Kidney (tissue), 14 donors: ENCODE measurements around the gene TLR6. TPM values are rescaled to one million over a fixed set of nuclear protein-coding genes. Genes with fewer than 3 reads are reported as not detected.

ENCODE experiments used
- DNase-seq, 5 donors: peaks; one replicate each; pipeline ENCODE4 v3.0.0-alpha.2; 2013 to 2020
- FAIRE-seq: peaks from 2 replicates; lab custom pipeline; 2012; peaks lifted over from hg19 to GRCh38; lab: Jason Lieb, UNC
- H3K27ac ChIP-seq, 2 donors: one replicate each; pipeline ENCODE4 v1.7.0; 2013; ENCODE audit warnings: low read depth in 2 of 2, low read length in 2 of 2, inconsistent platforms in 1 of 2
- H3K27me3 ChIP-seq: one replicate; pipeline ENCODE4 v1.7.1; 2013; ENCODE audit warnings: low read length, inconsistent platforms; ENCODE audit not compliant: control insufficient read depth, insufficient read depth
- H3K36me3 ChIP-seq, 3 donors: one replicate each; pipeline versions ENCODE4 v1.7.0 to v1.7.1; 2013; ENCODE audit warnings: low read length in 3 of 3, control low read depth in 1 of 3, inconsistent platforms in 1 of 3; ENCODE audit not compliant: insufficient read depth in 3 of 3, control insufficient read depth in 2 of 3
- H3K4me1 ChIP-seq, 3 donors: one replicate each; pipeline versions ENCODE4 v1.7.0 to v1.7.1; 2013; ENCODE audit warnings: low read length in 3 of 3, inconsistent platforms in 1 of 3, low read depth in 1 of 3; ENCODE audit not compliant: control insufficient read depth in 2 of 3, insufficient read depth in 2 of 3
- H3K4me3 ChIP-seq, 3 donors: one replicate each; pipeline versions ENCODE4 v1.7.0 to v1.8.1; 2013; ENCODE audit warnings: low read length in 3 of 3, control low read depth in 1 of 3, inconsistent platforms in 1 of 3
- H3K9ac ChIP-seq, 3 donors: one replicate each; pipeline versions ENCODE4 v1.7.0 to v1.7.1; 2013; ENCODE audit warnings: low read length in 3 of 3, control low read depth in 1 of 3, inconsistent platforms in 1 of 3
- H3K9me3 ChIP-seq, 3 donors: one replicate each; pipeline versions ENCODE4 v1.7.0 to v1.7.1; 2013; ENCODE audit warnings: low read length in 3 of 3, control low read depth in 1 of 3, inconsistent platforms in 1 of 3; ENCODE audit not compliant: control insufficient read depth in 2 of 3, insufficient read depth in 1 of 3
- intact Hi-C: fragments of 100-400 bp; cut with DNase I; formaldehyde crosslinking; loops from one replicate; pipeline ENCODE4 v1.11.1; 2022
- polyA plus RNA-seq: library from polyadenylated mRNA; stranded (reverse); fragments of 350-450 nt; fragmentation: Illumina TruSeq; extraction: RNeasy Lipid Tissue Mini Kit (QIAGEN cat#74804); gene quantifications from one replicate; pipeline ENCODE4 v1.2.3, GENCODE V29; 2014; ENCODE audit warnings: low read depth, low replicate concordance; ENCODE audit not compliant: insufficient read depth
- total RNA-seq: library from RNA; stranded (reverse); fragmentation: NEBNext Ultra II Directional; extraction: Animal tissue kit (Norgen Biotek cat#: 25700); gene quantifications from one replicate; pipeline ENCODE4 v1.2.1, GENCODE V29; 2021
- TF ChIP-seq, protein P1 (sequence below): IDR thresholded peaks from 3 replicates; pipeline ENCODE4 v1.5.1; 2012; ENCODE audit warnings: mild to moderate bottlenecking, moderate library complexity, borderline replicate concordance; ENCODE audit not compliant: insufficient read depth; ENCODE audit errors: extremely low read depth
- donor health status: control.
- donor health status: control.
- donor health status: control.
- donor health status: control.
- donor health status: control.
- donor health status: DM: yes; HTN: yes; CAD: no.
- donor health status: Normal renal cell carcinoma (clear cell type).

Gene TLR6
- total and polyA plus RNA-seq, 2 donors from 2014 or later = 0.62 to 6.1 TPM

DNA sequence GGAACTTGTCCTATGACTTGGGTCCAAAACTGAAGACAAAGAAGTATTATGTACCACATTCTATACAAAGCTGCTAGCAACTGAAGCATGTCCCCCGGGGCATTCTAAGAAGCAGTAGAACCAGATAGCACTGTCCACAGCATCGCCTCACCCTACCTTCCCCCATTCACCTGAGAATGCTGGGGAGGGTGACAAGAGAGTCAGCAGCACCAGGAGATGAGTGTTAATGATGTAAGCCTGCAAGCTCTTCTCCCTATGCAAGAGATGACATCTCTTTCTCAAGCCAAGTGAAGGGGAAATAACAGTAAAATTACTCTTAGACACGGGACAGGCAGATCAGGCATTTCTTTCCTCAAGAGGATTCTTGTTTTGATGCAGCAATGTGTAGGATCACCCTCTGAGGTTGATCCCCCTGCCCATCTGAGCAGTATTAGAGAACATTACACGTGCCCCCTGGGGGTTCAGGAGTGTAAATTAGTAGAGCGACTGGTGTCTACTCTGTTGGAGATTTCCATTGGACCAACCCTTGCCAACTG, 38.1 kb downstream of the TLR6 start:
- Histone ChIP-seq H3K27me3 (no peaks in the 10 kb centered on the region), H3K4me3 (no peak overlapping the region), H3K4me1 (no peaks in the 10 kb centered on the region), H3K36me3 (no peaks in the 10 kb centered on the region), H3K9ac (no peak overlapping the region), H3K27ac (no peak overlapping the region), H3K9me3 (peaks cover 0 to 7% (median 0%) of the 10 kb centered on the region in 3 donors)
- TF ChIP-seq, protein P1, sequence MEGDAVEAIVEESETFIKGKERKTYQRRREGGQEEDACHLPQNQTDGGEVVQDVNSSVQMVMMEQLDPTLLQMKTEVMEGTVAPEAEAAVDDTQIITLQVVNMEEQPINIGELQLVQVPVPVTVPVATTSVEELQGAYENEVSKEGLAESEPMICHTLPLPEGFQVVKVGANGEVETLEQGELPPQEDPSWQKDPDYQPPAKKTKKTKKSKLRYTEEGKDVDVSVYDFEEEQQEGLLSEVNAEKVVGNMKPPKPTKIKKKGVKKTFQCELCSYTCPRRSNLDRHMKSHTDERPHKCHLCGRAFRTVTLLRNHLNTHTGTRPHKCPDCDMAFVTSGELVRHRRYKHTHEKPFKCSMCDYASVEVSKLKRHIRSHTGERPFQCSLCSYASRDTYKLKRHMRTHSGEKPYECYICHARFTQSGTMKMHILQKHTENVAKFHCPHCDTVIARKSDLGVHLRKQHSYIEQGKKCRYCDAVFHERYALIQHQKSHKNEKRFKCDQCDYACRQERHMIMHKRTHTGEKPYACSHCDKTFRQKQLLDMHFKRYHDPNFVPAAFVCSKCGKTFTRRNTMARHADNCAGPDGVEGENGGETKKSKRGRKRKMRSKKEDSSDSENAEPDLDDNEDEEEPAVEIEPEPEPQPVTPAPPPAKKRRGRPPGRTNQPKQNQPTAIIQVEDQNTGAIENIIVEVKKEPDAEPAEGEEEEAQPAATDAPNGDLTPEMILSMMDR = no peak
- intact Hi-C loops = no loop called here
- FAIRE-seq (no peak), DNase-seq (no peak)

DNA sequence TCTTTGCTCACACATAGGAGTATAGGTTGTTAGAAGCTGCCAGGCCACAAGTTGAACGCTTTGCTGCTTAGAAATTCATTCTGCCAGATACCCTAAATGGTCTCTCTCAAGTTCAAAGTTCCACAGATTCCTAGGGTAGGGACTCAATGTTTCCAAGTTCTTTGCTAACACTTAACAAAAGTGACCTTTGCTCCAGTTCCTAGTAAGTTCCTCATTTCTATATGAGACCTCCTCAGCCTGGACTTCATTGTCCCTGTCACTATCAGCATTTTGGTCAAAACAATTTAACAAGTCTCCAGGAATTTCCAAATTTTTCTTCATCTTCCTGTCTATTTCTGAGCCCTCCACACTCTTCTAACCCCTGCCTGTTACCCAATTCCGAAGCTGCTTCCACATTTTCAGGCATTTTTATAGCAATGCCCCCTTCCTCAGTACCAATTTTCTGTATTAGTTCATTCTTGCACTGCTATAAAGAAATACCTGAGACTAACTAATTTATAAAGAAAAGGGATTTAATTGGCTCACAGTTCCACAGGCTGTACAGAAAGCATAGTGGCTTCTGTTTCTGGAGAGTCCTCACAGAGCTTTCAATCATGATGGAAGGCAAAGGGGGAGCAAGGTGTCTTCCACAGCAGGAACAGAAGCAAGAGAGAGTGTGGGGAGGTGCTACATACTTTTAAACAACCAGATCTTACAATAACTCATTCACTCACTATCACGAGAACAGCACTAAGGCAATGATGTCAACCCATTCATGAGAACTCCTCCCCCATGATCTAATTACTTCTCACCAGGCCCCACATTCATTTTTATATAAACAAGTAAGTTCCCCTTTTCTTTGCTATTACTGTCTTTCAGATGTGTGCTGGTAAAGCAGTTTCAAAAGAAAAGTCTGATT, 40.5 kb downstream of the TLR6 start:
- no peak overlapping the region for H3K9ac ChIP-seq
- FAIRE-seq (no peak), DNase-seq (peak in 1 of 5 donors; percentile 13)
- no peak overlapping the region for H3K4me3 ChIP-seq
- peaks cover 0 to 7% (median 0%) of the 10 kb centered on the region in 3 donors for H3K9me3 ChIP-seq
- intact Hi-C loops = no loop called here
- no peaks in the 10 kb centered on the region for H3K36me3 ChIP-seq
- H3K27me3 ChIP-seq = no peaks in the 10 kb centered on the region
- no peaks in the 10 kb centered on the region for H3K4me1 ChIP-seq
- TF ChIP-seq, protein P1 = no peak
- no peak overlapping the region for H3K27ac ChIP-seq

DNA sequence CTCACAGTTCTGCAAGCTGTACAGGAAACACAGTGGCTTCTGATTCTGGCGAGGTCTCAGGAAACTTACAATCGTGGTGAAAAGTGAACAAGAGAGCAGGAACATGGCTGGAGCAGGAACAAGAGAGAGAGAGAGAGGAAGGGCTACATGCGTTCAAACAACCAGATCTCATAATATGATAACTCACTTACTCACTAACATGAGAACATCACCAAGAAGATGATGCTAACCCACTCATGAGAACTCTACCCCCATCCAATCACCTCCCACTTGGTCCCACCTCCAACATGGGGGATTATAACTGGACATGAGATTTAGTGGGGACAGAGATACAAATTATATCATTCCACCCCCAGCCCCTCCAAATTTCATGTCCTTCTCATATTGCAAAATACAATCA, 42.2 kb downstream of the TLR6 start:
- FAIRE-seq (no peak), DNase-seq (no peak)
- no peaks in the 10 kb centered on the region for H3K4me1 ChIP-seq
- H3K9me3 ChIP-seq = peaks cover 0 to 7% (median 0%) of the 10 kb centered on the region in 3 donors
- intact Hi-C loops = no loop called here
- H3K4me3 ChIP-seq = no peak overlapping the region
- no peaks in the 10 kb centered on the region for H3K27me3 ChIP-seq
- TF ChIP-seq, protein P1 = no peak
- no peak overlapping the region for H3K9ac ChIP-seq
- no peaks in the 10 kb centered on the region for H3K36me3 ChIP-seq
- no peak overlapping the region for H3K27ac ChIP-seq
